ENCODE measurements around the gene OR10V1.

Gene OR10V1

DNA sequence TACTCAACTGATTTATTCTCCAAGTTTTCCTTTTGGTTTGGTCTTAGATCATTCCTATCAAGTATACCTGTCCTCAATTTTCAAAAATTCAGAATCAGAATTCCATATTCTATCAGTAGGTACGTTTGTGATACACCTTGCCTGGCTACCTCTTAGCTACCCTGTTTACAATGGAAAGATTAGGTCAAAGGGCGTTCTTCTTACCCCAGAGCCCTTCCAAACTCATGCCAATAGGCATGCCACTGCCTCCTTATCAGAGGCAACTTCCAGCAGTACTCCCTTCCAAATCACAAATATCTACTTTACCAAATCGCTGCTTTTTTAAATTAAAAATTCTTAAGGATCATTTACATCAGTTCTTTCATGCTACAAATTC lies 45.8 kb downstream of the OR10V1 start:
- no peak for DNase-seq

DNA sequence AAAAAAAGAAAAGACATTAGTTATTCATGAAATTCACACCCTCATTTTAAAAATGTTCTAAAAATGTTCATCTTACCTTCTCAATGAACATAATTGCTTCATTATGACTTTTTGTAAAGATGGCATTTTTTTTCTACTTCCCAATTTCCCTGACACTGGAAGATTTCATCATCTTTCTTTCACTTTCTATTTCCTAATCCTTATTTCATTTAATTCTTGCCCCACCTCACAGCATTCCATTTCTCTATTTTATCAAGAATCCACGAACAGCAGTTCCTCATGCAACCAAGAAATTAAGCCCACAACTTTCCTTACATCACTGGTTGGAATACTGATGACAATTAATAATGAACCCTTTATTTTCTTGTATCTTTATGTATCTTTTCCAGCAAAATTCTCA lies 46.7 kb downstream of the OR10V1 start:
- DNase-seq, result no peak

Data from NCI-H1436 (cell line).